GM13977 (cell line): Measurements from ENCODE around the gene APOLD1.

ENCODE experiments used
- DNase-seq: peaks from one replicate; pipeline ENCODE4 v3.0.0; 2012; ENCODE audit warnings: low spot score
- CTCF ChIP-seq: IDR thresholded peaks from 2 replicates; pipeline ENCODE4 v1.5.1; 2012; ENCODE audit warnings: mild to moderate bottlenecking, control low read depth; ENCODE audit not compliant: insufficient read depth; ENCODE audit errors: extremely low read depth, missing control alignments
- in situ Hi-C: fragments of 300-500 bp; cut with MboI; formaldehyde crosslinking; loops from one replicate; pipeline ENCODE4 v1.12.0; 2022; ENCODE audit warnings: low sequenced_read_pairs, low pct_unique_long_range_greater_than_20kb, mixed read lengths, inconsistent platforms; ENCODE audit not compliant: unreplicated experiment

APOLD1 gene

GRCh38 chr12:12747278-12747677 lies 38.2 kb upstream of the APOLD1 start:
- no peak for TF ChIP-seq CTCF
- DNase-seq: no peak
- in situ Hi-C loops: no loop called here

GRCh38 chr12:12748044-12748443 lies 37.4 kb upstream of the APOLD1 start:
- no peak for DNase-seq
- in situ Hi-C loops: no loop called here
- TF ChIP-seq CTCF: no peak

GRCh38 chr12:12749433-12749832 lies 36.0 kb upstream of the APOLD1 start:
- TF ChIP-seq CTCF: no peak
- DNase-seq: no peak
- in situ Hi-C loops: no loop called here

GRCh38 chr12:12755923-12756322 lies 29.5 kb upstream of the APOLD1 start:
- no peak for DNase-seq
- in situ Hi-C loops: no loop called here
- no peak for TF ChIP-seq CTCF

GRCh38 chr12:12757121-12757520 lies 28.3 kb upstream of the APOLD1 start:
- no peak for TF ChIP-seq CTCF
- in situ Hi-C loops: no loop called here
- no peak for DNase-seq

GRCh38 chr12:12759234-12759915 lies 26.1 kb upstream of the APOLD1 start:
- in situ Hi-C loops: no loop called here
- TF ChIP-seq CTCF: no peak

GRCh38 chr12:12764824-12765223 lies 20.6 kb upstream of the APOLD1 start:
- no peak for TF ChIP-seq CTCF
- no peak for DNase-seq
- in situ Hi-C loops: no loop called here

More at GRCh38 chr12:12759234-12759915, 26.1 kb upstream of the APOLD1 start:
- no peak for DNase-seq
